HEK293T (cell line): ENCODE measurements around the gene PIK3R3.

Experiments
- BHLHE40 ChIP-seq: fragments of 450-650 bp; IDR thresholded peaks from 2 replicates; pipeline ENCODE4 v1.6.1; 2016; ENCODE audit warnings: mild to moderate bottlenecking, moderate library complexity, borderline replicate concordance
- FOXA1 ChIP-seq: fragments of 450-650 bp; IDR thresholded peaks from 2 replicates; pipeline ENCODE4 v1.6.1; 2016; ENCODE audit warnings: mild to moderate bottlenecking
- HDGF ChIP-seq: fragments of 450-650 bp; IDR thresholded peaks from 2 replicates; pipeline ENCODE4 v1.6.1; 2017; ENCODE audit warnings: antibody characterized with exemption, borderline replicate concordance
- L3MBTL2 ChIP-seq: fragments of 450-650 bp; conservative IDR thresholded peaks from 2 replicates; pipeline ENCODE4 v1.6.1; 2016; ENCODE audit warnings: mild to moderate bottlenecking
- LEF1 ChIP-seq: fragments of 450-650 bp; IDR thresholded peaks from 2 replicates; pipeline ENCODE4 v1.6.1; 2017; ENCODE audit warnings: mild to moderate bottlenecking, borderline replicate concordance
- NFRKB ChIP-seq: fragments of 450-650 bp; IDR thresholded peaks from 2 replicates; pipeline ENCODE4 v1.6.1; 2016; ENCODE audit warnings: mild to moderate bottlenecking, moderate library complexity
- PKNOX1 ChIP-seq: fragments of 450-650 bp; IDR thresholded peaks from 2 replicates; pipeline ENCODE4 v1.6.1; 2016
- SP1 ChIP-seq: fragments of 450-650 bp; IDR thresholded peaks from 2 replicates; pipeline ENCODE4 v1.6.1; 2017
- SUZ12 ChIP-seq: fragments of 450-650 bp; IDR thresholded peaks from 2 replicates; pipeline ENCODE4 v1.6.1; 2016; ENCODE audit warnings: mild to moderate bottlenecking
- ZNF384 ChIP-seq: fragments of 450-650 bp; IDR thresholded peaks from 2 replicates; pipeline ENCODE4 v1.6.1; 2016

GRCh38 chr1:46152016-46152415 lies 19.6 kb upstream of the PIK3R3 start:
- TF ChIP-seq L3MBTL2 = no peak
- TF ChIP-seq SP1 = no peak
- TF ChIP-seq LEF1 = no peak
- TF ChIP-seq NFRKB = no peak
- TF ChIP-seq BHLHE40 = no peak
- no peak for TF ChIP-seq SUZ12
- TF ChIP-seq HDGF = no peak
- no peak for TF ChIP-seq FOXA1
- TF ChIP-seq ZNF384 = no peak
- no peak for TF ChIP-seq PKNOX1
